PC-9 (cell line): ENCODE measurements around the gene RAB20. TPM values are rescaled to one million over a fixed set of nuclear protein-coding genes. Genes with fewer than 3 reads are reported as not detected.

Experiments used
- BruUV-seq: library from RNA; stranded (reverse); fragments of 400-500 nt; replicated peaks from 2 replicates; lab custom pipeline; 2021; lab: Mats Ljungman, UMichigan
- CTCF ChIA-PET: fragments of 300-600 bp; sonication (Branson Sonifier 250); formaldehyde crosslinking; loops from one replicate; lab custom pipeline; 2022; ENCODE audit warnings: antibody characterized with exemption; lab: Charles Lee
- POLR2A ChIA-PET: fragments of 300-600 bp; sonication (Branson Sonifier 250); formaldehyde crosslinking; loops from one replicate; lab custom pipeline; 2022; ENCODE audit warnings: antibody characterized with exemption; ENCODE audit not compliant: unreplicated experiment; lab: Charles Lee
- DNase-seq, 2 experiments: peaks; one replicate each; pipeline versions ENCODE4 v3.0.0 to v3.0.0-alpha.2; 2015 to 2022; ENCODE audit warnings: mixed read lengths in 1 of 2
- H2AFZ ChIP-seq: fragments of 200-600 bp; sonication (generic); 2 replicates; pipeline ENCODE4 v1.8.1; 2017; ENCODE audit warnings: antibody characterized with exemption
- H3F3A ChIP-seq: fragments of 200-600 bp; sonication (generic); 2 replicates; pipeline ENCODE4 v1.8.1; 2017; ENCODE audit warnings: antibody characterized with exemption, mild to moderate bottlenecking, low read depth; ENCODE audit not compliant: insufficient read depth
- H3K27ac ChIP-seq: fragments of 200-600 bp; sonication (generic); 2 replicates; pipeline ENCODE4 v1.6.1; 2016; ENCODE audit warnings: mixed run types
- H3K27me3 ChIP-seq: fragments of 200-600 bp; sonication (generic); 2 replicates; pipeline ENCODE4 v1.6.1; 2016; ENCODE audit warnings: low read depth, mixed run types; ENCODE audit not compliant: insufficient read depth
- H3K36me3 ChIP-seq: fragments of 200-600 bp; sonication (generic); 2 replicates; pipeline ENCODE4 v1.6.1; 2016; ENCODE audit warnings: low read depth, mixed run types
- H3K4me1 ChIP-seq: fragments of 200-600 bp; sonication (generic); replicated peaks from 2 replicates; pipeline ENCODE4 v1.6.1; 2016; ENCODE audit warnings: mixed run types; ENCODE audit not compliant: insufficient read depth
- H3K4me2 ChIP-seq: fragments of 200-600 bp; sonication (generic); 2 replicates; pipeline ENCODE4 v1.6.1; 2017; ENCODE audit warnings: mixed run types
- H3K4me3 ChIP-seq: fragments of 200-600 bp; sonication (generic); 2 replicates; pipeline ENCODE4 v1.6.1; 2016; ENCODE audit warnings: mixed run types
- H3K79me2 ChIP-seq: fragments of 200-600 bp; sonication (generic); 2 replicates; pipeline ENCODE4 v1.6.1; 2017; ENCODE audit warnings: low read depth, mixed run types
- H3K9me2 ChIP-seq: fragments of 200-600 bp; sonication (generic); 2 replicates; pipeline ENCODE4 v1.8.1; 2017; ENCODE audit warnings: mild to moderate bottlenecking; ENCODE audit not compliant: insufficient read depth
- H3K9me3 ChIP-seq: fragments of 200-600 bp; sonication (generic); 2 replicates; pipeline ENCODE4 v1.8.1; 2016; ENCODE audit warnings: low read depth; ENCODE audit not compliant: insufficient read depth
- H4K20me1 ChIP-seq: fragments of 200-600 bp; sonication (generic); 2 replicates; pipeline ENCODE4 v1.8.1; 2017; ENCODE audit not compliant: insufficient read depth
- EZH2 ChIP-seq: fragments of 200-600 bp; sonication (generic); IDR thresholded peaks from 2 replicates; pipeline ENCODE4 v1.8.0; 2017; ENCODE audit warnings: antibody characterized with exemption, low read depth
- intact Hi-C: fragments of 100-400 bp; cut with micrococcal nuclease; formaldehyde crosslinking; loops from one replicate; pipeline ENCODE4 v1.10.0; 2022; ENCODE audit not compliant: unreplicated experiment
- total RNA-seq: library from RNA; stranded (reverse); gene quantifications from 2 replicates; pipeline ENCODE4 v1.2.3, GENCODE V29; 2021
- TF ChIP-seq, protein P1 (sequence below): fragments of 200-600 bp; sonication (generic); conservative IDR thresholded peaks from 2 replicates; pipeline ENCODE4 v1.6.1; 2017; ENCODE audit warnings: mixed run types, antibody characterized with exemption, mild to moderate bottlenecking, moderate library complexity

The RAB20 gene
- total RNA-seq, 1 experiment from 2014 or later = 31.9 TPM

DNA sequence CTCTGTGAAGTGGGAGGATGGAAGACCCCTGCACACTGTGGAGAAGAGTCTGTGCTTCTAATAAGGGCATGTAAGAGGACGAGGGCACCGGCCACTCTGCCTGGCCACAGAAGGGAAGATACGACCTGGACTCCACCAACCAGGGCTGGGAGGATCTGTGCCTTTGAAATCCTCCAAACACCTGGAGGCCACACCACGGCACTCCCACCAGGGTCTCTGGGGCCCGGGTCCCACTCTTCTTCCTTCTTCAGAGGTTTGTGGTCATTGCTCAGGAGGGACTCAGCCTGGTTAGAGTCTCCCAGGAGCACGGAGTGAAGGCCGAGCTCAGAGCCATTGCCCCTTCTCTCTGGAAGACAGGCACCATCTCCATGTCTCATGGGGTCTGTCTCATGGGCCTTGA lies 42.0 kb downstream of the RAB20 start:
- Histone ChIP-seq H3K9me2 (no peaks in the 10 kb centered on the region), H4K20me1 (no peaks in the 10 kb centered on the region), H3K4me1 (peaks cover 47% of the 10 kb centered on the region), H3K27me3 (no peaks in the 10 kb centered on the region), H3K4me3 (no peak overlapping the region), H3K36me3 (no peaks in the 10 kb centered on the region), H3F3A (peaks cover 36% of the 10 kb centered on the region), H3K27ac (no peak overlapping the region), H3K79me2 (peaks cover 25% of the 10 kb centered on the region), H2AFZ (no peak overlapping the region), H3K4me2 (no peak overlapping the region), H3K9me3 (no peaks in the 10 kb centered on the region)
- ChIA-PET POLR2A (no interaction called here), CTCF (no interaction called here)
- DNase-seq = no peak
- BruUV-seq = no TSS peak
- intact Hi-C loops = no loop called here
- TF ChIP-seq, protein P1, sequence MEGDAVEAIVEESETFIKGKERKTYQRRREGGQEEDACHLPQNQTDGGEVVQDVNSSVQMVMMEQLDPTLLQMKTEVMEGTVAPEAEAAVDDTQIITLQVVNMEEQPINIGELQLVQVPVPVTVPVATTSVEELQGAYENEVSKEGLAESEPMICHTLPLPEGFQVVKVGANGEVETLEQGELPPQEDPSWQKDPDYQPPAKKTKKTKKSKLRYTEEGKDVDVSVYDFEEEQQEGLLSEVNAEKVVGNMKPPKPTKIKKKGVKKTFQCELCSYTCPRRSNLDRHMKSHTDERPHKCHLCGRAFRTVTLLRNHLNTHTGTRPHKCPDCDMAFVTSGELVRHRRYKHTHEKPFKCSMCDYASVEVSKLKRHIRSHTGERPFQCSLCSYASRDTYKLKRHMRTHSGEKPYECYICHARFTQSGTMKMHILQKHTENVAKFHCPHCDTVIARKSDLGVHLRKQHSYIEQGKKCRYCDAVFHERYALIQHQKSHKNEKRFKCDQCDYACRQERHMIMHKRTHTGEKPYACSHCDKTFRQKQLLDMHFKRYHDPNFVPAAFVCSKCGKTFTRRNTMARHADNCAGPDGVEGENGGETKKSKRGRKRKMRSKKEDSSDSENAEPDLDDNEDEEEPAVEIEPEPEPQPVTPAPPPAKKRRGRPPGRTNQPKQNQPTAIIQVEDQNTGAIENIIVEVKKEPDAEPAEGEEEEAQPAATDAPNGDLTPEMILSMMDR = no peak
- TF ChIP-seq EZH2 = no peak

DNA sequence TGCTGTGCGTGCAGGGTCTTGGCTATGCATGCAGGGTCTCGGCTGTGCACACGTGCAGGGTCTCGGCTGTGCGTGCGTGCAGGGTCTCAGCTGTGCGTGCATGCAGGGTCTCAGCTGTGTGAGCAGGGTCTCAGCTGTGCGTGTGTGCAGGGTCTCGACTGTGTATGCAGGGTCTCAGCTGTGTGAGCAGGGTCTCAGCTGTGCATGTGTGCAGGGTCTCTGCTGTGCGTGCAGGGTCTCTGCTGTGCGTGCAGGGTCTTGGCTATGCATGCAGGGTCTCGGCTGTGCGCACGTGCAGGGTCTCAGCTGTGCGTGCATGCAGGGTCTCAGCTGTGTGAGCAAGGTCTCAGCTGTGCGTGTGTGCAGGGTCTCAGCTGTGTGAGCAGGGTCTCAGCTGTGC lies 42.5 kb downstream of the RAB20 start:
- Histone ChIP-seq H3K4me1 (peaks cover 42% of the 10 kb centered on the region), H3K27ac (no peak overlapping the region), H2AFZ (no peak overlapping the region), H4K20me1 (no peaks in the 10 kb centered on the region), H3K4me3 (no peak overlapping the region), H3K9me2 (no peaks in the 10 kb centered on the region), H3K36me3 (no peaks in the 10 kb centered on the region), H3K4me2 (no peak overlapping the region), H3K27me3 (no peaks in the 10 kb centered on the region), H3K9me3 (no peaks in the 10 kb centered on the region), H3F3A (peaks cover 33% of the 10 kb centered on the region), H3K79me2 (peaks cover 22% of the 10 kb centered on the region)
- no peak for DNase-seq
- TF ChIP-seq EZH2 = no peak
- TF ChIP-seq, protein P1 = no peak
- no TSS peak for BruUV-seq
- CTCF ChIA-PET = no interaction called here
- POLR2A ChIA-PET = no interaction called here
- intact Hi-C loops = no loop called here

- no TSS peak for BruUV-seq
- intact Hi-C loops = no loop called here
- TF ChIP-seq, protein P1 = no peak
- no peak for TF ChIP-seq EZH2
- no peak for DNase-seq
- no peak overlapping the region for H3K27ac ChIP-seq
- peaks cover 30% of the 10 kb centered on the region for H3F3A ChIP-seq
- peaks cover 17% of the 10 kb centered on the region for H3K79me2 ChIP-seq
- H3K36me3 ChIP-seq = no peaks in the 10 kb centered on the region
- no peaks in the 10 kb centered on the region for H4K20me1 ChIP-seq
- H3K4me2 ChIP-seq = no peak overlapping the region
- ChIA-PET POLR2A (no interaction called here), CTCF (no interaction called here)
- H3K9me2 ChIP-seq = no peaks in the 10 kb centered on the region
- peaks cover 38% of the 10 kb centered on the region for H3K4me1 ChIP-seq
- H3K9me3 ChIP-seq = no peaks in the 10 kb centered on the region
- no peak overlapping the region for H2AFZ ChIP-seq
- H3K4me3 ChIP-seq = no peak overlapping the region
- no peaks in the 10 kb centered on the region for H3K27me3 ChIP-seq
Observed at GRCh38 chr13:110518571-110518970, 43.0 kb downstream of the RAB20 start.
